Esophagus mucosa (tissue), 1 donor: ENCODE results near the gene ATG2A. TPM values are rescaled to one million over a fixed set of nuclear protein-coding genes. Genes with fewer than 3 reads are reported as not detected.

Experiments used
- ATAC-seq: fragments of 200-7000 bp; cut with Tn5 transposase; one replicate; pipeline ENCODE4 v1.9.1; 2020
- total RNA-seq: library from RNA; stranded (reverse); gene quantifications from one replicate; pipeline ENCODE4 v1.2.4, GENCODE V29; 2023
- donor health status: DM: yes; HTN: yes; CAD: no.

Gene ATG2A
- total RNA-seq, 1 donor from 2014 or later, result 10.7 TPM

GRCh38 chr11:64884019-64884418 lies 33.0 kb downstream of the ATG2A start:
- no peak for ATAC-seq

GRCh38 chr11:64883575-64883974 lies 33.4 kb downstream of the ATG2A start:
- ATAC-seq, result no peak

GRCh38 chr11:64882243-64882642 lies 34.8 kb downstream of the ATG2A start:
- ATAC-seq, result no peak

- ATAC-seq, result no peak
Measured at GRCh38 chr11:64881476-64881875, 35.5 kb downstream of the ATG2A start.

GRCh38 chr11:64880240-64881001 lies 36.6 kb downstream of the ATG2A start:
- no peak for ATAC-seq

GRCh38 chr11:64879244-64879900 lies 37.6 kb downstream of the ATG2A start:
- no peak for ATAC-seq

GRCh38 chr11:64878494-64879243 lies 38.3 kb downstream of the ATG2A start, which contains the start of gene EHD1:
EHD1 (minus strand) TSS chr11:64878621; CDS start chr11:64878464, 157 bp downstream.
- peak; percentile 97 for ATAC-seq

GRCh38 chr11:64878223-64878493 lies 38.9 kb downstream of the ATG2A start:
- ATAC-seq, result peak; percentile 35

- no peak for ATAC-seq
Measured at GRCh38 chr11:64877390-64878222, 39.4 kb downstream of the ATG2A start.

GRCh38 chr11:64876835-64877341 lies 40.1 kb downstream of the ATG2A start:
- no peak for ATAC-seq

- ATAC-seq, result no peak
Measured at GRCh38 chr11:64876229-64876750, 40.7 kb downstream of the ATG2A start.

GRCh38 chr11:64875369-64876228 lies 41.4 kb downstream of the ATG2A start:
- ATAC-seq, result no peak

GRCh38 chr11:64874308-64875240 lies 42.4 kb downstream of the ATG2A start:
- ATAC-seq, result no peak

GRCh38 chr11:64872790-64873488 lies 44.1 kb downstream of the ATG2A start:
- ATAC-seq, result no peak

- ATAC-seq, result no peak
Measured at GRCh38 chr11:64871492-64871891, 45.5 kb downstream of the ATG2A start.

GRCh38 chr11:64870893-64871466 lies 46.0 kb downstream of the ATG2A start:
- ATAC-seq, result no peak

GRCh38 chr11:64870176-64870892 lies 46.7 kb downstream of the ATG2A start:
- no peak for ATAC-seq

GRCh38 chr11:64869571-64870175 lies 47.3 kb downstream of the ATG2A start:
- no peak for ATAC-seq
